H1 (cell line): ENCODE data around the gene CYP3A7. TPM values are rescaled to one million over a fixed set of nuclear protein-coding genes. Genes with fewer than 3 reads are reported as not detected.

Source experiments
- CTCF ChIA-PET: fragments of 300-600 bp; sonication (Branson Sonifier 250); formaldehyde crosslinking; loops from one replicate; lab custom pipeline; 2021; ENCODE audit not compliant: partially characterized antibody; lab: Charles Lee
- POLR2A ChIA-PET: fragments of 300-600 bp; sonication (Branson Sonifier 250); formaldehyde crosslinking; loops from one replicate; lab custom pipeline; 2021; ENCODE audit warnings: inconsistent platforms; ENCODE audit not compliant: partially characterized antibody; lab: Charles Lee
- DNase-seq, 2 experiments: peaks; one replicate each; pipeline versions ENCODE4 v3.0.0 to v3.0.0-alpha.2; 2010 to 2022; ENCODE audit warnings: low spot score in 2 of 2, low read depth in 1 of 2, mixed read lengths in 1 of 2
- FAIRE-seq: peaks from 2 replicates; lab custom pipeline; 2011; peaks lifted over from hg19 to GRCh38; lab: Jason Lieb, UNC
- H2AFZ ChIP-seq: 2 replicates; pipeline ENCODE4 v1.8.1; 2012; ENCODE audit warnings: low read length, inconsistent platforms
- H2AK5ac ChIP-seq: 2 replicates; pipeline ENCODE4 v1.6.1; 2013; ENCODE audit warnings: low read depth, low read length
- H2BK120ac ChIP-seq: replicated peaks from 2 replicates; pipeline ENCODE3; 2013; ENCODE audit warnings: low read depth, low read length, inconsistent platforms
- H2BK12ac ChIP-seq: 2 replicates; pipeline ENCODE4 v1.6.1; 2013; ENCODE audit warnings: low read depth, low read length
- H2BK15ac ChIP-seq: 2 replicates; pipeline ENCODE4 v1.6.1; 2013; ENCODE audit warnings: low read length
- H2BK20ac ChIP-seq: 2 replicates; pipeline ENCODE4 v1.6.1; 2013; ENCODE audit warnings: low read length
- H2BK5ac ChIP-seq: 2 replicates; pipeline ENCODE4 v1.6.1; 2013; ENCODE audit warnings: low read depth, low read length
- H3K14ac ChIP-seq: 2 replicates; pipeline ENCODE4 v1.6.1; 2013; ENCODE audit warnings: inconsistent platforms; ENCODE audit not compliant: insufficient read length
- H3K18ac ChIP-seq: 2 replicates; pipeline ENCODE4 v1.6.1; 2013; ENCODE audit warnings: low read length; ENCODE audit errors: extremely low read depth
- H3K23ac ChIP-seq: 2 replicates; pipeline ENCODE4 v1.6.1; 2013; ENCODE audit warnings: inconsistent platforms; ENCODE audit not compliant: insufficient read length
- H3K23me2 ChIP-seq: 2 replicates; pipeline ENCODE4 v1.6.1; 2013; ENCODE audit warnings: low read depth, low read length
- H3K27ac ChIP-seq: 2 replicates; pipeline ENCODE4 v1.6.1; 2011; ENCODE audit warnings: low read depth, low read length, inconsistent platforms
- H3K27me3 ChIP-seq, 4 experiments: replicated peaks in 1 of 4; 1 replicate in 1 of 4; 2 replicates in 3 of 4; pipeline versions ENCODE4 v1.6.1 to v1.8.1; 2011 to 2013; ENCODE audit warnings: low read length in 3 of 4, mild to moderate bottlenecking in 3 of 4, inconsistent platforms in 2 of 4, mixed read lengths in 2 of 4, moderate library complexity in 1 of 4; ENCODE audit not compliant: control insufficient read depth in 3 of 4, insufficient read depth in 3 of 4; ENCODE audit errors: extremely low read depth in 1 of 4
- H3K36me3 ChIP-seq, 4 experiments: 2 replicates each; pipeline versions ENCODE4 v1.6.1 to v1.8.1; 2011 to 2013; ENCODE audit warnings: mild to moderate bottlenecking in 4 of 4, low read length in 3 of 4, moderate library complexity in 2 of 4, control low read depth in 1 of 4, inconsistent platforms in 1 of 4; ENCODE audit not compliant: insufficient read depth in 4 of 4, control insufficient read depth in 2 of 4
- H3K4ac ChIP-seq: replicated peaks from 2 replicates; pipeline ENCODE3; 2013; ENCODE audit warnings: low read length, low read depth, mixed read lengths, inconsistent platforms; ENCODE audit not compliant: insufficient read length
- H3K4me1 ChIP-seq, 4 experiments: replicated peaks in 1 of 4; 1 replicate in 1 of 4; 2 replicates in 3 of 4; pipeline versions ENCODE4 v1.6.1 to v1.8.1; 2011 to 2013; ENCODE audit warnings: low read length in 3 of 4, inconsistent platforms in 2 of 4, mixed read lengths in 1 of 4; ENCODE audit not compliant: insufficient read depth in 4 of 4, control insufficient read depth in 3 of 4
- H3K4me2 ChIP-seq, 2 experiments: 2 replicates each; pipeline versions ENCODE4 v1.6.1 to v1.8.1; 2011 to 2013; ENCODE audit warnings: low read depth in 2 of 2, low read length in 2 of 2, control low read depth in 1 of 2, inconsistent platforms in 1 of 2, mild to moderate bottlenecking in 1 of 2; ENCODE audit not compliant: insufficient read depth in 1 of 2
- H3K4me3 ChIP-seq, 4 experiments: fragments of 200-600, 300-600 bp in 1 of 4; sonication (generic), shearing (Covaris generic), sonication (Bioruptor Twin) in 1 of 4; 2 replicates each; pipeline versions ENCODE4 v1.5.1 to v1.8.1; 2011 to 2016; ENCODE audit warnings: low read length in 4 of 4, low read depth in 3 of 4, control low read depth in 2 of 4, inconsistent platforms in 2 of 4, mild to moderate bottlenecking in 2 of 4, mixed read lengths in 1 of 4, moderate library complexity in 1 of 4; ENCODE audit not compliant: insufficient read depth in 2 of 4; ENCODE audit errors: extremely low read depth in 1 of 4
- H3K56ac ChIP-seq: replicated peaks from 2 replicates; pipeline ENCODE3; 2013; ENCODE audit warnings: low read depth, mild to moderate bottlenecking, mixed read lengths, low read length, inconsistent platforms; ENCODE audit not compliant: insufficient read length
- H3K79me1 ChIP-seq: 2 replicates; pipeline ENCODE4 v1.6.1; 2013; ENCODE audit warnings: low read depth, low read length, control low read depth
- H3K79me2 ChIP-seq, 2 experiments: 2 replicates each; pipeline versions ENCODE4 v1.6.1 to v1.8.1; 2012 to 2013; ENCODE audit warnings: low read length in 2 of 2, mild to moderate bottlenecking in 2 of 2, inconsistent platforms in 1 of 2; ENCODE audit not compliant: insufficient read depth in 2 of 2, control insufficient read depth in 1 of 2
- H3K9ac ChIP-seq, 4 experiments: replicated peaks in 1 of 4; 1 replicate in 1 of 4; 2 replicates in 3 of 4; pipeline versions ENCODE4 v1.6.1 to v1.8.1; 2011 to 2013; ENCODE audit warnings: low read depth in 3 of 4, low read length in 3 of 4, control low read depth in 2 of 4, mild to moderate bottlenecking in 2 of 4, moderate library complexity in 2 of 4, inconsistent platforms in 1 of 4; ENCODE audit errors: extremely low read depth in 1 of 4
- H3K9me3 ChIP-seq, 2 experiments: 2 replicates each; pipeline versions ENCODE4 v1.6.1 to v1.8.1; 2012 to 2013; ENCODE audit warnings: mild to moderate bottlenecking in 2 of 2, moderate library complexity in 2 of 2, control low read depth in 1 of 2, inconsistent platforms in 1 of 2, low read depth in 1 of 2, low read length in 1 of 2, mixed read lengths in 1 of 2; ENCODE audit not compliant: insufficient read depth in 2 of 2
- H4K20me1 ChIP-seq, 2 experiments: replicated peaks in 1 of 2; 2 replicates each; pipeline versions ENCODE3 to v1.8.1; 2011 to 2013; ENCODE audit warnings: inconsistent platforms in 2 of 2, low read length in 2 of 2, mild to moderate bottlenecking in 1 of 2; ENCODE audit not compliant: insufficient read depth in 2 of 2, control insufficient read depth in 1 of 2
- H4K5ac ChIP-seq: 2 replicates; pipeline ENCODE4 v1.6.1; 2013; ENCODE audit warnings: low read length, low read depth, mixed read lengths, inconsistent platforms; ENCODE audit not compliant: insufficient read length
- H4K8ac ChIP-seq: 2 replicates; pipeline ENCODE4 v1.8.0; 2013; ENCODE audit warnings: mild to moderate bottlenecking, moderate library complexity, low read length, inconsistent platforms; ENCODE audit not compliant: insufficient read depth; ENCODE audit errors: extremely low read depth
- H4K91ac ChIP-seq: replicated peaks from 2 replicates; pipeline ENCODE3; 2013; ENCODE audit warnings: low read length, mixed read lengths, inconsistent platforms; ENCODE audit not compliant: insufficient read length
- POU5F1 ChIP-seq: IDR thresholded peaks from 2 replicates; pipeline ENCODE4 v1.6.1; 2011; ENCODE audit warnings: low read depth, mild to moderate bottlenecking, low read length, moderate library complexity
- WGBS, 2 experiments: shearing (Covaris generic) in 1 of 2; methylation state at CpG; one replicate each; pipeline versions ENCODE4 v1.1.6 to v1.1.7; 2013 to 2015; ENCODE audit warnings: low lambda C conversion rate in 2 of 2, mixed read lengths in 2 of 2, inconsistent platforms in 1 of 2, low coverage in 1 of 2, missing lambda C conversion rate in 1 of 2; ENCODE audit not compliant: insufficient replicate concordance in 2 of 2, insufficient coverage in 1 of 2, insufficient read length in 1 of 2; ENCODE audit errors: extremely low coverage in 1 of 2, missing lambda C conversion rate in 1 of 2; 5-methylcytosine and 5-hydroxymethylcytosine counted together
- polyA plus RNA-seq, 7 experiments: library from polyadenylated mRNA; depleted of rRNA in 3 of 7; stranded (reverse) in 5 of 7; unstranded in 2 of 7; fragments of >200 nt in 5 of 7; fragments of 200-250 nt in 2 of 7; gene quantifications; 1 replicate in 5 of 7; 2 replicates in 1 of 7; 4 replicates in 1 of 7; pipeline versions ENCODE4 v1.2.1 to v1.2.3, GENCODE V29; 2011 to 2013; ENCODE audit warnings: missing spikeins in 2 of 7, mixed read lengths in 2 of 7
- total RNA-seq: library from RNA; stranded (reverse); fragmentation: NEBNext Ultra II Directional; extraction: Animal tissue kit (Norgen Biotek cat#: 25700); gene quantifications from 2 replicates; pipeline ENCODE4 v1.2.1, GENCODE V29; 2021

CYP3A7 gene
- total and polyA plus RNA-seq, 2 of the 8 experiments (the other 6 are each of a cell fraction or from before 2014, with no cell fraction given): not detected

GRCh38 chr7:99742737-99743394 is 7.9 kb upstream of the CYP3A7 start:
- H2BK12ac ChIP-seq: no peak overlapping the region
- no peaks in the 10 kb centered on the region for H3K23me2 ChIP-seq
- H3K14ac ChIP-seq: no peak overlapping the region
- no peak for TF ChIP-seq POU5F1
- H2BK15ac ChIP-seq: no peak overlapping the region
- CTCF ChIA-PET: interaction anchor here (0.6 kb wide), 1 partner anchor 303 kb away, joined by 4 read pairs; no protein-coding TSS in a partner anchor
- DNase-seq: no peak
- no peak overlapping the region for H3K23ac ChIP-seq
- no peak overlapping the region for H3K4me2 ChIP-seq
- no peak overlapping the region for H2BK20ac ChIP-seq
- peaks cover 0 to 5% (median 2%) of the 10 kb centered on the region in 4 experiments; a peak in 3 of 7 replicates for H3K4me1 ChIP-seq
- H3K18ac ChIP-seq: no peak overlapping the region
- H2AFZ ChIP-seq: no peak overlapping the region
- no peak overlapping the region for H2BK5ac ChIP-seq
- H3K9me3 ChIP-seq: no peaks in the 10 kb centered on the region
- no peak overlapping the region for H3K27ac ChIP-seq
- H3K79me1 ChIP-seq: no peaks in the 10 kb centered on the region
- POLR2A ChIA-PET: no interaction called here
- no peak overlapping the region for H2AK5ac ChIP-seq
- no peaks in the 10 kb centered on the region for H3K27me3 ChIP-seq
- H3K4me3 ChIP-seq: no peak overlapping the region
- WGBS, 2 experiments: 91% methylated on average over 4 of the region's 4 CpGs; no CpG with 5 or more reads in 1 of the 2 experiments
- H3K9ac ChIP-seq: no peak overlapping the region
- no peak overlapping the region for H4K91ac ChIP-seq
- no peak for FAIRE-seq
- H2BK120ac ChIP-seq: no peak overlapping the region
- no peak overlapping the region for H4K8ac ChIP-seq
- no peak overlapping the region for H4K5ac ChIP-seq
- no peak overlapping the region for H3K56ac ChIP-seq
- no peaks in the 10 kb centered on the region for H3K79me2 ChIP-seq
- no peak overlapping the region for H3K4ac ChIP-seq
- no peaks in the 10 kb centered on the region for H4K20me1 ChIP-seq
- no peaks in the 10 kb centered on the region for H3K36me3 ChIP-seq
